DMS114 treated with DMSO at 0.1 percent for 48 hours (cell line): ENCODE data around the gene NPAS3.

Experiments used
- DNase-seq: peaks from one replicate; lab custom pipeline; 2025; ENCODE audit not compliant: unreplicated experiment; lab: John Stamatoyannopoulos, UW

NPAS3 gene

GRCh38 chr14:33430414-33431035 lies 491.8 kb downstream of the NPAS3 start:
- DNase-seq = no peak

GRCh38 chr14:33432407-33433023 lies 493.8 kb downstream of the NPAS3 start:
- DNase-seq = no peak

- DNase-seq = no peak
These were observed 494.7 kb downstream of the NPAS3 start for GRCh38 chr14:33433396-33433795.

- no peak for DNase-seq
These were observed 497.4 kb downstream of the NPAS3 start for GRCh38 chr14:33435911-33436689.

GRCh38 chr14:33441633-33442032 lies 503.0 kb downstream of the NPAS3 start:
- no peak for DNase-seq

GRCh38 chr14:33444136-33444535 lies 505.5 kb downstream of the NPAS3 start:
- no peak for DNase-seq

- no peak for DNase-seq
These were observed 510.6 kb downstream of the NPAS3 start for GRCh38 chr14:33449268-33449667.

GRCh38 chr14:33449703-33450395 lies 511.2 kb downstream of the NPAS3 start:
- DNase-seq = no peak

GRCh38 chr14:33450416-33450815 lies 511.7 kb downstream of the NPAS3 start:
- no peak for DNase-seq

GRCh38 chr14:33451211-33451610 lies 512.5 kb downstream of the NPAS3 start:
- DNase-seq = no peak

- DNase-seq = no peak
These were observed 514.3 kb downstream of the NPAS3 start for GRCh38 chr14:33452995-33453394.

GRCh38 chr14:33454022-33454595 lies 515.4 kb downstream of the NPAS3 start:
- no peak for DNase-seq

GRCh38 chr14:33454707-33455106 lies 516.0 kb downstream of the NPAS3 start:
- DNase-seq = no peak

- no peak for DNase-seq
These were observed 517.1 kb downstream of the NPAS3 start for GRCh38 chr14:33455654-33456345.

- DNase-seq = no peak
These were observed 518.3 kb downstream of the NPAS3 start for GRCh38 chr14:33457021-33457420.

- no peak for DNase-seq
These were observed 518.9 kb downstream of the NPAS3 start for GRCh38 chr14:33457617-33458016.

- DNase-seq = no peak
These were observed 521.5 kb downstream of the NPAS3 start for GRCh38 chr14:33460164-33460563.

- DNase-seq = no peak
These were observed 522.4 kb downstream of the NPAS3 start for GRCh38 chr14:33461036-33461435.

GRCh38 chr14:33463731-33464130 lies 525.1 kb downstream of the NPAS3 start:
- DNase-seq = no peak

GRCh38 chr14:33464254-33464962 lies 525.7 kb downstream of the NPAS3 start:
- no peak for DNase-seq
